GM18868 (cell line): Measurements from ENCODE around the gene MARK1.
"Not testable (repeated sequence)": the region's sequence is repeated elsewhere in the genome, so short reads cannot be mapped to it uniquely, and the experiment has no call there.

Experiments used
- ATAC-seq: cut with Tn5 transposase; IDR thresholded peaks from one replicate; pipeline ENCODE4 v1.9.1; 2021; ENCODE audit warnings: mild to moderate bottlenecking, moderate library complexity; ENCODE audit not compliant: unreplicated experiment

Gene MARK1

DNA sequence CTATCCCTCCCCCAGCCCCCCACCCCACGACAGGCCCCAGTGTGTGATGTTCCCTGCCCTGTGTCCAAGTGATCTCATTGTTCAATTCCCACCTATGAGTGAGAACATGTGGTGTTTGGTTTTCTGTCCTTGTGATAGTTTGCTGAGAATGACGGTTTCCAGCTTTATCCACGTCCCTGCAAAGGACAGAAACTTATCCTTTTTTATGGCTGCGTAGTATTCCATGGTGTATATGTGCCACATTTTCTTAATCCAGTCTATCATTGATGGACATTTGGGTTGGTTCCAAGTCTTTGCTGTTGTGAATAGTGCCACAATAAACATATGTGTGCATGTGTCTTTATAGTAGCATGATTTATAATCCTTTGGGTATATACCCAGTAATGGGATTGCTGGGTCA is 77.7 kb downstream of the MARK1 start:
- not testable (repeated sequence) for ATAC-seq

- not testable (repeated sequence) for ATAC-seq
Observed at GRCh38 chr1:220611100-220611499, 83.2 kb downstream of the MARK1 start.

DNA sequence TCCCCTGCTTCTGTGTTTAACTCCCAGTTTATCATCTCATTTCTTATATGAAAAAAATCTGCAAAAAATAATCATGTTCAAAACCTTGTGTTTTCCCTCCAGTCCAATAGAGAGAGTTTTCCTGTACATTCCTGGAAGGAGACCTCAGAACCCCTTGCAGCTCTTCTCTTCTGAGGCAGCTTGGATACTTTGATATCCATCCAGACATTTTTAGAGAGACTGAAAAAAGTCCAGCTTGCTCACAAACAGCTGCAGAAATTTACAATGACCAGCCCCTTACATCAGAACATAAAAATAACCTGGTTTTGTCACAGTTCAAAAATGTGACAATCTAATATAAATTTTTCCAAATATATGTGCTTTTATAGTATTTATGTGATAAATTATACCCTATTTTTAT is 88.9 kb downstream of the MARK1 start:
- ATAC-seq = no peak

DNA sequence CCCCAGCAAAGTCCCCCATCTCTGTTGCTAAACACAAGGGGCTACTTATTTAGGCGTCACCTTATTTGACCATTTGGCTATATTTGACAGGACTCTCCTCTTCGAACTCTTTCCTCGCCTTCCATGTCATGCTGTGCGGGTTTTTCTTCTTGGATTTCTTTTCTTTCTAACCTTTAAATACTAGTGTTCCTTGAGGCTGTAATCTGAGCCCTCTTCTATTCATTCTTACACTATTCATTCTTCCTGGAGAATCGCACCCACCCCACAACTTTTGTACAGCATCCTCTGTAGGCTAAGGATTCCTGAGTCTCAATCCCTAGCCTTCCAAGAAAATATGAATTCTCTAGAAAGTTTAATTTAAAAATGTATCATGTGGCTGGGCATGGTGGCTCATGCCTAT is 100.5 kb downstream of the MARK1 start:
- ATAC-seq = no peak

- no peak for ATAC-seq
Observed at GRCh38 chr1:220631238-220631815, 103.4 kb downstream of the MARK1 start.

GRCh38 chr1:220637759-220638158 is 109.8 kb downstream of the MARK1 start:
- ATAC-seq = no peak

DNA sequence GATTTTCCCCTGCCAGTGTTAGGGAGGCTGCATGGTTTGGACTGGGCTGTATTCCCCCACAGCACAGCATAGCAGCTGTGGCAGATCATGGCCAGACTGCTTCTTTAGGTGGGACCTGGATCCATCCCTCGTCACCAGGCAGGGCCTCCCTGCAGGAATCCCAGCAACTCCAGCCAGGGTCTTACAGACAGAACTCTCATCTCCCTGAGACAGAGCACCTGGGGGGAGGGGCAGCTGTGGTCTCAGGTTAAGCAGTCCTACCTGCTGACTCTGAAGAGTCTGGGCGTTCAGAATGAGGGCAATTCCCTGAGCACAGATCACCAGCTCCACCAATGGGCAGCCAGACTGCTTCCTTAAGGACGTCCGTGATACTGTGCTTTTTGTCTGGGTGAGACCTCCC is 114.3 kb downstream of the MARK1 start:
- ATAC-seq = no peak

- ATAC-seq = no peak
Observed at GRCh38 chr1:220652995-220653394, 125.1 kb downstream of the MARK1 start.

DNA sequence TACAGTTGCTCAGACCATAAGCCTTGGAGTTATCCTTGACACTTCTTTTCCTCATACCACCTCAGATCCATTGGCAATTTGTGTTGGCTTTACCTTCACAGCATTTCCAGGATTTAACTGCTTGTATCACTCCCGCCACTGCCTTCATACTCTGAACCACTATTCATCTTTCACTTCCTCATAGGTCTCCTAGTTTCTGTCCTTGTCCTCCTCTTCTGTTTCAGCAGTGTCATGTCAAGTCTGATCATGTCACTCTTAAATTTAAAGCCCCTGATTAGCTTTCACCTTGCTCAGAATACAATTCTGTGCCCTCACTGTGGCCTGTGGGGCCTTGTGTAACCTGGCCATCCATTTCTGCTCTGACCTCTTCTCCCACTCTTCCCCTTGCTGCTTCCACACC is 127.6 kb downstream of the MARK1 start:
- ATAC-seq = peak; percentile 97

- ATAC-seq = peak; percentile 30
Observed at GRCh38 chr1:220655961-220656740, 128.2 kb downstream of the MARK1 start.

DNA sequence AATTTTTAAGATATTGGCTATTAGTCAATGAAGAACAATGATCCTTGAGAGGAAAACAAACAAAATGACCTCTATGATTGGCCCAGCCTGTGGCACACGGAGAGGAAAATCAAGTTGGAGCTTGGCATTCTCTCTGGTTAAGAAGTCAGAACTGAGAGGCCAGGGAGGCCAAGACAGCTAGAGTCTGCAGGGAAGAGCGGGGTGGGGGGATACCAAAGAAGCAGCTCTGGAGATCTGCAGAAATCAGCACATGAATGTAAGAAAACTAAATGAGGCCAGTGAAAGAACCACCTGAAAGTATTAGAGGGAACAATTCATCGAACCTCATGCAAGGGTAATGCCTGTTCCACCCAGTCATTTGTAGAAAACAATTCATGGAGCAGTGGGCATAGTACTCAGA is 138.4 kb downstream of the MARK1 start:
- no peak for ATAC-seq

DNA sequence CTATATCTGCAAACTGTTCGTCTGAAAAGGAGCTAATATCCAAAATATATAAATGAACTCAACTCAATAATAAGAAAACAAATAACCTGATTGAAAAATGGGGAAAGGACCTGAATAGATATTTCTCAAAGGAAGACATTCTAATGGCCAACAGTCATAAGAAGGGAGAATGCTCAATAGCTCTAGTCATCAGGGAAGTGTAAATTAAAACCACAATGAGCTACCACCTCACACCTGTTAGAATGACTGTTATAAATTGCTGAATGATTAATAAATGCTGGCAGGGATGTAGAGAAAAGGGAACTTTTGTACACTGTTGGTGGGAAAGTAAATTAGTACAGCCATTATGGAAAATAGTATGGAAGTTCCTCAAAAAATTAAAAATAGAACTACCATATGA is 141.1 kb downstream of the MARK1 start:
- ATAC-seq = no peak

- ATAC-seq = no peak
Observed at GRCh38 chr1:220670365-220670764, 142.4 kb downstream of the MARK1 start.

DNA sequence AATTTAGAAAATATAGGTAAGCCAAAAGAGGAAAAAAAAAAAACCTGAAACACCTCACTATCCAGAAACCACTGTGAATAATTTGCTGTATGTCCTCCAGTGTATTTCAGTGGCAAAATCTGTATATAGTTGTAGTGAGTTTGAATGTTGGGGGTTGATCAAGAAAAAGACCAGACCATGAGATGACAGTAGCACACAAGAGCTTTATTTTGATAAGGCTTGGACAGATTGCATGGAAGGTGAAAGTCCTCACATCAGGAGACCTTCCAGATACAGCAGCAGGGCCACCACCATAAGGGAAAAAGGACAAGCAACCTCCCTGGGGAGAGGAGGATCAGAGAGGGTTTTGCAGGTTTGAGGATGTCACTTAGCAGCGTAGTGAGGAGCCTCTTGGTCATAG is 146.0 kb downstream of the MARK1 start:
- no peak for ATAC-seq

- ATAC-seq = no peak
Observed at GRCh38 chr1:220677251-220677650, 149.3 kb downstream of the MARK1 start.

GRCh38 chr1:220680085-220680687 is 152.2 kb downstream of the MARK1 start:
- ATAC-seq = peak; percentile 97

GRCh38 chr1:220681220-220681880 is 153.4 kb downstream of the MARK1 start:
- ATAC-seq = no peak

GRCh38 chr1:220682901-220683576 is 155.1 kb downstream of the MARK1 start:
- ATAC-seq = no peak

- not testable (repeated sequence) for ATAC-seq
Observed at GRCh38 chr1:220683716-220684115, 155.8 kb downstream of the MARK1 start.

GRCh38 chr1:220684890-220685289 is 157.0 kb downstream of the MARK1 start:
- no peak for ATAC-seq

DNA sequence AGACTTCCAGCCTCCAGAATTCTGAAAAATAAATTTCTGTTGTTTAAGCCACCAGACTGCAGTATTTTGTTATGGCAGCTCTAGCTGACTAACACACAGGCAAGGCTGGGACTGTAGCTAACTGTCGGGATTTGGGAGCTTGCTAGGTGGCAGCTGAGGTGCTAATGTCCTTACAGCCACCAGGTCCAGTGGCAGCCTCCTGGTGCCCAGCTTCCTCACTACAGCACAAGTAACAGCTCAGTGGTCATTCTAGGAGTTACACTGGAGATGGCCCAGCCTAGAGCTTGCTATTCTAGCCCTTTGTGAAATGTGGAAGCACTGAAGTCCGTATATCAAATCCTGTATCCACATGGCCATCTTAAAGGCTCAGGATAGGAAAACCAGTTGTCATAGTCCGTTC is 157.9 kb downstream of the MARK1 start:
- no peak for ATAC-seq
